CD4-positive, alpha-beta T cell (primary cell): ENCODE results near the gene NDRG2. TPM values are rescaled to one million over a fixed set of nuclear protein-coding genes. Genes with fewer than 3 reads are reported as not detected.

Experiments used
- ATAC-seq: fragments of 200-7000 bp; cut with Tn5 transposase; one replicate; pipeline ENCODE4 v1.10.0; 2022; ENCODE audit warnings: mild to moderate bottlenecking; ENCODE audit not compliant: poor library complexity
- CTCF ChIA-PET: fragments of 350-600 bp; sonication (Branson Sonifier 250); formaldehyde crosslinking; loops from one replicate; lab custom pipeline; 2021; ENCODE audit warnings: antibody characterized with exemption, inconsistent platforms; lab: Charles Lee
- POLR2A ChIA-PET: fragments of 350-600 bp; sonication (Branson Sonifier 250); formaldehyde crosslinking; loops from one replicate; lab custom pipeline; 2021; ENCODE audit warnings: antibody characterized with exemption, inconsistent platforms; lab: Charles Lee
- DNase-seq, 14 experiments: peaks; one replicate each; pipeline ENCODE4 v3.0.0-alpha.2; 2013 to 2020; ENCODE audit warnings: mixed read lengths in 2 of 14
- H3K27ac ChIP-seq, 2 donors: one replicate each; pipeline versions ENCODE4 v1.5.1 to v1.7.0; 2013; ENCODE audit warnings: low read length in 2 of 2, low read depth in 1 of 2, mild to moderate bottlenecking in 1 of 2
- H3K27me3 ChIP-seq, 2 experiments: 1 replicate in 1 of 2; 2 replicates in 1 of 2; pipeline versions ENCODE4 v1.6.1 to v1.7.0; 2013; ENCODE audit warnings: low read length in 2 of 2, control low read depth in 1 of 2, mild to moderate bottlenecking in 1 of 2, moderate library complexity in 1 of 2; ENCODE audit not compliant: insufficient read depth in 2 of 2, control insufficient read depth in 1 of 2
- H3K36me3 ChIP-seq: one replicate; pipeline ENCODE4 v1.6.1; 2013; ENCODE audit warnings: low read length, control low read depth; ENCODE audit not compliant: insufficient read depth
- H3K4me1 ChIP-seq: one replicate; pipeline ENCODE4 v1.6.1; 2013; ENCODE audit warnings: low read length, control low read depth; ENCODE audit not compliant: insufficient read depth
- H3K4me3 ChIP-seq: one replicate; pipeline ENCODE4 v1.5.1; 2013; ENCODE audit warnings: mild to moderate bottlenecking, low read length, moderate library complexity
- H3K9me3 ChIP-seq, 2 experiments: 1 replicate in 1 of 2; 2 replicates in 1 of 2; pipeline versions ENCODE4 v1.6.1 to v1.7.0; 2013; ENCODE audit warnings: low read length in 2 of 2, mild to moderate bottlenecking in 2 of 2, control low read depth in 1 of 2, moderate library complexity in 1 of 2; ENCODE audit not compliant: control insufficient read depth in 1 of 2, insufficient read depth in 1 of 2
- H3K27ac Mint-ChIP-seq: one replicate; pipeline ENCODE4 v1.8.0; 2020; ENCODE audit warnings: mixed read lengths
- H3K27me3 Mint-ChIP-seq: one replicate; pipeline ENCODE4 v1.8.0; 2021; ENCODE audit warnings: mixed read lengths
- H3K36me3 Mint-ChIP-seq: one replicate; pipeline ENCODE4 v1.8.0; 2021; ENCODE audit warnings: low read depth, mixed read lengths
- H3K4me1 Mint-ChIP-seq: one replicate; pipeline ENCODE4 v1.8.0; 2021; ENCODE audit warnings: low read depth, mixed read lengths
- H3K4me3 Mint-ChIP-seq: one replicate; pipeline ENCODE4 v1.8.0; 2020; ENCODE audit warnings: mild to moderate bottlenecking, mixed read lengths
- H3K9me3 Mint-ChIP-seq: one replicate; pipeline ENCODE4 v1.8.0; 2020; ENCODE audit warnings: mixed read lengths
- intact Hi-C, 2 experiments: fragments of 100-400 bp; cut with DNase I in 1 of 2; cut with micrococcal nuclease in 1 of 2; formaldehyde crosslinking; loops; one replicate each; pipeline versions ENCODE4 v1.15.1 to v1.9.0; 2023 to 2025; cut with DNase I, micrococcal nuclease
- total RNA-seq, 174 experiments: library from RNA in 2 of 174; stranded (reverse) in 2 of 174; gene quantifications; one replicate each; pipeline ENCODE4 v1.2.3 and lab custom pipeline; 2021 to 2026
- TF ChIP-seq, protein P1 (sequence below): fragments of 200-600 bp; IDR thresholded peaks from one replicate; pipeline ENCODE4 v1.8.0; 2022; ENCODE audit warnings: antibody characterized with exemption, mild to moderate bottlenecking

The NDRG2 gene
- total RNA-seq, 2 experiments from 2014 or later = 26.7 to 28.6 TPM

GRCh38 chr14:21043974-21044618 is 19.2 kb upstream of the NDRG2 start:
- Mint-ChIP-seq H3K36me3 (no peaks in the 10 kb centered on the region), H3K4me3 (no peak overlapping the region), H3K27me3 (peaks cover 17% of the 10 kb centered on the region), H3K9me3 (no peaks in the 10 kb centered on the region), H3K4me1 (peaks cover 11% of the 10 kb centered on the region), H3K27ac (no peak overlapping the region)
- TF ChIP-seq, protein P1, sequence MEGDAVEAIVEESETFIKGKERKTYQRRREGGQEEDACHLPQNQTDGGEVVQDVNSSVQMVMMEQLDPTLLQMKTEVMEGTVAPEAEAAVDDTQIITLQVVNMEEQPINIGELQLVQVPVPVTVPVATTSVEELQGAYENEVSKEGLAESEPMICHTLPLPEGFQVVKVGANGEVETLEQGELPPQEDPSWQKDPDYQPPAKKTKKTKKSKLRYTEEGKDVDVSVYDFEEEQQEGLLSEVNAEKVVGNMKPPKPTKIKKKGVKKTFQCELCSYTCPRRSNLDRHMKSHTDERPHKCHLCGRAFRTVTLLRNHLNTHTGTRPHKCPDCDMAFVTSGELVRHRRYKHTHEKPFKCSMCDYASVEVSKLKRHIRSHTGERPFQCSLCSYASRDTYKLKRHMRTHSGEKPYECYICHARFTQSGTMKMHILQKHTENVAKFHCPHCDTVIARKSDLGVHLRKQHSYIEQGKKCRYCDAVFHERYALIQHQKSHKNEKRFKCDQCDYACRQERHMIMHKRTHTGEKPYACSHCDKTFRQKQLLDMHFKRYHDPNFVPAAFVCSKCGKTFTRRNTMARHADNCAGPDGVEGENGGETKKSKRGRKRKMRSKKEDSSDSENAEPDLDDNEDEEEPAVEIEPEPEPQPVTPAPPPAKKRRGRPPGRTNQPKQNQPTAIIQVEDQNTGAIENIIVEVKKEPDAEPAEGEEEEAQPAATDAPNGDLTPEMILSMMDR = no peak
- Histone ChIP-seq H3K36me3 (no peaks in the 10 kb centered on the region), H3K9me3 (no peaks in the 10 kb centered on the region), H3K4me3 (no peak overlapping the region), H3K27ac (no peak overlapping the region), H3K4me1 (peaks cover 15% of the 10 kb centered on the region), H3K27me3 (no peaks in the 10 kb centered on the region)
- ATAC-seq (peak; percentile 46), DNase-seq (peak in 4 of 14 experiments; percentile 30 to 44 (median 40))
- POLR2A ChIA-PET = interaction anchor here (1.1 to 2.0 kb wide), 3 partner anchors 27 to 60 kb away, joined by 3 to 8 read pairs (median 7); no protein-coding TSS in a partner anchor
- intact Hi-C loops = no loop called here
- CTCF ChIA-PET = interaction anchor here (1.7 to 1.9 kb wide), 2 partner anchors 29 to 60 kb away, joined by 4 to 10 read pairs; no protein-coding TSS in a partner anchor

DNA sequence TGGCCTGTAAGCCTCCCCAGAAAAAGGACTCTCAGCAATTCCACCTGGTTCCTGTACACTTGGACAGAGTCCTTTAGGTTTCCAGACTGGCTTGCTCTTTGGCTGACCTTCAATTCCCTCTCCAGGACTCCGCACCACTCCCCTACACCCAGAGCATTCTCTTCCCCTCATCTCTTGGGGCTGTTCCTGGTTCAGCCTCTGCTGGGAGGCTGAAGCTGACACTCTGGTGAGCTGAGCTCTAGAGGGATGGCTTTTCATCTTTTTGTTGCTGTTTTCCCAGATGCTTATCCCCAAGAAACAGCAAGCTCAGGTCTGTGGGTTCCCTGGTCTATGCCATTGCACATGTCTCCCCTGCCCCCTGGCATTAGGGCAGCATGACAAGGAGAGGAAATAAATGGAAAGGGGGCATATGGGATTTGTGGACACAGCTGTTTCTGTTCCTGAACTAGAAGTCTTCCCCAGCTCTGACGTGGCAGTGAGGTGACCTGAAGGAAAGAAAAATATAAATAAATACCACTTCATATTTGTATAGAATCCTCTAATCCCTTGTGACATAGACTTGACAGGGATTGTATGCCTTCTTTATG is 18.6 kb upstream of the NDRG2 start:
- Mint-ChIP-seq H3K4me1 (peaks cover 11% of the 10 kb centered on the region), H3K36me3 (no peaks in the 10 kb centered on the region), H3K9me3 (no peaks in the 10 kb centered on the region), H3K27ac (no peak overlapping the region), H3K27me3 (peaks cover 15% of the 10 kb centered on the region), H3K4me3 (no peak overlapping the region)
- Histone ChIP-seq H3K4me3 (no peak overlapping the region), H3K27ac (no peak overlapping the region), H3K4me1 (peaks cover 15% of the 10 kb centered on the region), H3K9me3 (no peaks in the 10 kb centered on the region), H3K27me3 (no peaks in the 10 kb centered on the region), H3K36me3 (no peaks in the 10 kb centered on the region)
- TF ChIP-seq, protein P1 = no peak
- DNase-seq (no peak), ATAC-seq (no peak)
- CTCF ChIA-PET = interaction anchor here (1.7 to 1.9 kb wide), 3 partner anchors 29 to 61 kb away, joined by 4 to 10 read pairs (median 6); no protein-coding TSS in a partner anchor
- intact Hi-C loops = no loop called here
- POLR2A ChIA-PET = interaction anchor here (1.1 to 2.0 kb wide), 3 partner anchors 26 to 61 kb away, joined by 3 to 8 read pairs (median 7); no protein-coding TSS in a partner anchor

GRCh38 chr14:21042918-21043317 is 18.1 kb upstream of the NDRG2 start:
- POLR2A ChIA-PET = interaction anchor here (2.0 kb wide), 1 partner anchor 61 kb away, joined by 7 read pairs; no protein-coding TSS in a partner anchor
- Mint-ChIP-seq H3K36me3 (no peaks in the 10 kb centered on the region), H3K9me3 (no peaks in the 10 kb centered on the region), H3K27ac (no peak overlapping the region), H3K27me3 (peaks cover 10% of the 10 kb centered on the region), H3K4me1 (peaks cover 11% of the 10 kb centered on the region), H3K4me3 (no peak overlapping the region)
- ATAC-seq (no peak), DNase-seq (no peak)
- Histone ChIP-seq H3K27me3 (no peaks in the 10 kb centered on the region), H3K4me3 (no peak overlapping the region), H3K4me1 (peaks cover 15% of the 10 kb centered on the region), H3K9me3 (no peaks in the 10 kb centered on the region), H3K36me3 (no peaks in the 10 kb centered on the region), H3K27ac (no peak overlapping the region)
- CTCF ChIA-PET = interaction anchor here (1.8 kb wide), 1 partner anchor 28 kb away, joined by 6 read pairs; no protein-coding TSS in a partner anchor
- TF ChIP-seq, protein P1 = no peak
- intact Hi-C loops = no loop called here
